ENCODE measurements around the gene CSNK1G3.

The CSNK1G3 gene

DNA sequence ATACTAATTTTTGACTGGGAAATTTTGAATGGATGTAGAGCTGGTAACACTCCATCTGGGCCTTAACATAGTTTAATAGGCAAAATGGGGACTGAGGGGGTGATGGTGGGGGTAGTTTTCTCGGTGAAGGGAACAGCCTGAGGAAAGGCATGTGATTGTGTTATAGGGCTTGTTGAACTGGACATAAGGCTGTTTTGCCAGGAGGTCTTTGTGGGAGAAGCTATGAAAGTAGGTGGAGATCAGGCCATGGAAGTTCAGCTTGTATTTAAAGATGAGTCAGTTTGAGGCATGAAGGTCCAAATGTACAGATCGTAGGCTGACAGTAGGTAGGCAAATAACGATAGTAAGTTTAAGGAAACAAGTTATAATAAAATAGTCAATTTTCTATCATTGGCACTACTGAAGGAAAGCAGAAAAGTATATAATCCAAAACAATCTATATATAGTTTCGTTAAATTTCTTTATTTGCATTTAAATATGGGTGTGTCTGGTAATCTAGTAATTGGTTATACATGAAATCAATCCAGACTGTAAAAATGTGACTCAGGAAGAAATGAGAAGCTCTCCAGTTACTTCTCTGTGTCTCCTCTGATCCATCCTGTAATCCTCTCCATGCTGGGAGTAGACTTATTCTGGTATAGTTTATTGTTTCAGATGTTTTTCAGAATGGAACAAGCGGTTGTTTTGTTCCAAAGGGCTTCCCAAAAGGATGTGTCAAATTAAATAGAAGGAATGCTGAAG is 2.8 kb downstream of the CSNK1G3 start:
- DNase-seq (ENCODE audit: low spot score), result no peak

- DNase-seq (ENCODE audit: low spot score), result no peak
Observed at GRCh38 chr5:123515904-123516303, 3.9 kb downstream of the CSNK1G3 start.

- DNase-seq (ENCODE audit: low spot score), result no peak
Observed at GRCh38 chr5:123517476-123517875, 5.5 kb downstream of the CSNK1G3 start.

DNA sequence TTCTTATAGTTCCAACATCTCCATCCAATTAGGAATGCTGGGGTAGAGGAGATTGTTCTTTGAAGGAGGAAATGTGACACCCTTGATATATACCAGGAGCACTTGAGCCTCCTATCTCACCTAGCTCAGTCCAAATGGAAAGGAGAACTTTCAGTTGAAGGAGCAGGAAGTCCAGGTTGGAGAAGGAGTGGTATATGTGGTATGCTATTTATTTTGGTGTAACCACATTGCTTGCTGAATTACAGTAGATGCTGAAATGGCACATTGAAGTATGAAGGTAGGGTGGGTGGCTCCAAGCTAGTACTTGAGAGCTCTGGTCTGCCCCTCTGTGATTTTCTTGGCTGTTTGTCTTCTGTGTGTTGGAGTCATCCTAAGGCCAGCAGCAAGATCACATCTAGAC is 6.1 kb downstream of the CSNK1G3 start:
- DNase-seq (ENCODE audit: low spot score), result no peak

DNA sequence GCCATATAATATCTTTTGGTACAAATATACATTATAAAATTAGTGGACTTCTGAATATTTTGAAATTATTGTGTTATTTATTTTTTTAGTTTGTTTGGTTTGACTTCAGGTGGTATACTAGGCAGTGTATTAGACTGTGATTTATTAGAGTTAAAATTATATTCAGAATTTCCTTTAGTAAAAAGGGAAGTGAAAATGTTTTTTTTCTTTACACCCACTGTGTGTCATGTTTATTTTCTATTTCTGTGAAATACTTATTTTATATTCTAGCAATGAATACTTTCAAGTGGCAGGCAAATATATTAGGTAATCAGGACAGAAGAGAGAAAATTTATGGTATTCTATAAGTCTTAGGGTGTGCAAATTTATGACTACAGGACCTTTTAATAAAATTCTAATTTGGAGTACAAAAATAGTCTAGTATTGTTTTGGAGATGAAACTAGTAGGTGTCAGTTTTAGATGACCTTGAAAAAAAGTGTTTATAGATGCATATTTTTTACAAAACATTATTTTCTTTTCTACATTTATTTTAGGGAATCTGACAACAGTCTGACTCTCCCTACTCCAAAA is 8.8 kb downstream of the CSNK1G3 start:
- DNase-seq (ENCODE audit: low spot score), result no peak

GRCh38 chr5:123524146-123524545 is 12.2 kb downstream of the CSNK1G3 start:
- no peak for DNase-seq (ENCODE audit: low spot score)

- DNase-seq (ENCODE audit: low spot score), result no peak
Observed at GRCh38 chr5:123527190-123527589, 15.2 kb downstream of the CSNK1G3 start.

DNA sequence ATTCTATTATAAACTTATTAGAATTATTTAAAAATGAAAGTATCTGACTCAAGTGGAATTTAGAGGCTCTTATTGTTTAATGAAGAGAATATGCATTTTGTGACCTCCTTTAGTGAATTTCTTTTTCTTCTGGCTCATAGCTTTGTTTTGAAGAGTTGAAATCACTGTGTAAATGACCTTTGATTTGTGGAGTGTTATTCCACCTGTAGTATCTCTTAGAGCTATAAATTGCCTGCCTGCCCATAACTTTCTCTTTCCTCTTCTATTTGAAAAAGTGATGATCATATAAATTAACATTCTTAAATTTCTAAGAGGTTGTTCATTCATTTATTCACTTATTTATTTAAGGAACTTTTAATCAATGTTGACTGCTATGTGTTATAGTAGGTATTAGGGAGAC is 16.1 kb downstream of the CSNK1G3 start:
- DNase-seq (ENCODE audit: low spot score), result no peak

DNA sequence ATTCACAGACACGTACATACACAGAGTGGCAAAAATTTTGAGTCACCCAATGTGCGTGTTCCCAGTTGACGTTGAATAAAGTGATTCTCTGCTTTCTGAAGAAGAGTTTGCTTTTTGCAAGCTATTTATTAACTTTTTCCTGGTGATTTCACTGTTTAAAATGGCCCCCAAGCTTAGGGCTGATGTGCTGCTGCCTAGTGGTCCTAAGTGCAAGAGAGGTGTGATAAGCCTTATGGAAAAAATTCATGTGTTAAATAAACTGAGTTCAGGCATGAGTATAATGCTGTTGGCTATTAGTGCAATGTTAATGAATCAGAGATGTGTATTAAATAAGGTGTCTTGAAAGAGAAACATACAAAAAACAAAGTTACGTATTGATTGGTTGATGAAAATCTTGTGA is 16.9 kb downstream of the CSNK1G3 start:
- DNase-seq (ENCODE audit: low spot score), result no peak

DNA sequence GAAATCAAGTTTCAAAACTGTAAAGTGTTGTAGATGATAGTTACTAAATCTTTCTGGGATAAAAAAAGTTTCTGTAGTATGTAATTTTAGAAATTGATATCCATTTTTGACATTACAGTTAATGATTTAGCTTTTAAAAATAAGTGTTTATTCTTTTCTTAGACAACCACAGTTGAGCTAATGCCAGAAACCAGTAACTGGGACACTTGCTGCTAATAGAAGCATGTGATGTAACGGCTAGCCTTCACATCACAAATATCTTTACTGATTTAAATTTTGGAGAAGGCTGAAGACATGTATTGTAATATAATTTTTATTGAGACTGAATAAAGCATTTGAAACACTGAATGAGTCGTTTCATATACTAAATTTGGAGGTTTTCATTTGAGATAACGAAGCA is 18.8 kb downstream of the CSNK1G3 start:
- no peak for DNase-seq (ENCODE audit: low spot score)

- DNase-seq (ENCODE audit: low spot score), result no peak
Observed at GRCh38 chr5:123535648-123536047, 23.7 kb downstream of the CSNK1G3 start.

DNA sequence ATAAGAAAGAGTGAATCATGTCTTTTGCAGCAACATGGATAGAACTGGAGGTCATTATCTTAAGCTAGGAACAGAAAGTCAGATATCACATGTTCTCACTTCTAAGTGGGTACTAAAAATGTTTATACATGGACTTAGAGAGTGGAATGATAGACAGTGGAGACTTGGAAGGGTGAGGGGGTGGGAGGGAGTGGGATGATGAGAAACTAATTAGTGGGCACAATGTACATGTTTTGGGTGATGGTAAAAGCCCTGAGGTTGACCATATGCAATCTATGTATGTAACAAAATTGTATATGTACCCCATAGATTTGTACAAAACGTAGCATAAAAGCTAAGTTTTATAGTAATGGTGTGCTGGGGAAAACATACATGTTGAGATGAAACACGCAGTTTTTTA is 25.3 kb downstream of the CSNK1G3 start:
- no peak for DNase-seq (ENCODE audit: low spot score)

DNA sequence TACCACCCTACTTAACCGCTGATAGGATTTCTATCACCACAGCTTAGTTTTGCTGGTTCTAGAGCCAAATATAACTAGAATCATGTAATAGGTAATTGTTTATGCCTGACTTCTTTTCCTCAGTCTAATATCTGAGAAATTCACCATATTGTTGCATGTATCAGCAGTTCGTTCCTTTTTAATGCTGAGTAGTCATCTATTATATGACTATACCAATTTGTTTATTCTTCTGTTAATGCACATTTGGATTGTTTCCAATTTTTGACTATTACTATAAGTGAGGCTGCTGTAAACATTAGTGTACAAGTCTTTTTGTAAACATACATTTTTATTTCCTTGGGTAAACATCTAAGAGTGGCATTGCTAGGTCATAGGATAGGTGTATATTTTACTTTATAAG is 25.9 kb downstream of the CSNK1G3 start:
- DNase-seq (ENCODE audit: low spot score), result no peak

- no peak for DNase-seq (ENCODE audit: low spot score)
Observed at GRCh38 chr5:123538670-123539459, 26.9 kb downstream of the CSNK1G3 start.

- no peak for DNase-seq (ENCODE audit: low spot score)
Observed at GRCh38 chr5:123540534-123540933, 28.6 kb downstream of the CSNK1G3 start.

GRCh38 chr5:123543438-123543837 is 31.5 kb downstream of the CSNK1G3 start:
- no peak for DNase-seq (ENCODE audit: low spot score)

DNA sequence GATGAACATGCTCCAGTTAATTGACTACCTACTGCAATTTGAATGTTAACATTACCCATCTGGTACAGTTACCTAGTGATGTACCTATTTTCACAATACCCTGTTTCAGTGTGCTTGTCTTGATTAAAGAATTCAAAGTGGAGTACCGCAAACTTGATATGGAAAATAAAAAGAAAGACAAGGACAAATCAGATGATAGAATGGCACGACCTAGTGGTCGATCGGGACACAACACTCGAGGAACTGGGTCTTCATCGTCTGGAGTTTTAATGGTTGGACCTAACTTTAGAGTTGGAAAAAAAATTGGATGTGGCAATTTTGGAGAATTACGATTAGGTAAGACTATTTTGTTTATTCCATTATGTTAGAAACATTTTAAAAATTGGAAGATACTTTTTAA is 33.5 kb downstream of the CSNK1G3 start:
- peak; percentile 16 for DNase-seq (ENCODE audit: low spot score)

DNA sequence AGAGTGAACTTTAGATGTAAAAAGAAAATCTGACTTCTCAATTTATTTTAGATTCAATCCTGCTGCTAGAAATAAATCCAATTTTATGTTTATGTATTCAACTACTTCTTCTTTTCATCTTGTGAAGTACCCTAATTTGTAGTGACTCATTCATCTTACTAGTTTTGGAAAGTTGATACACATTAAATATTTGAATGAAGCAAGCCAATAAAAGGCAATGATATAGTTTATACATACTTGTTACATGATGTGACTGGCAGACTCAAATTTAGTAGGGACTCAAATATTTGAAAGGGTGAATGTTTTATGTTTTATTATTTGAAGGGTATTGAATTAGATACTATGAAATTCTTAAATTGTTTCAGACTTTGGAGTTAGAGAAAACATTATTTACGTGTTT is 34.7 kb downstream of the CSNK1G3 start:
- DNase-seq (ENCODE audit: low spot score), result no peak

GRCh38 chr5:123549256-123549904 is 37.4 kb downstream of the CSNK1G3 start:
- DNase-seq (ENCODE audit: low spot score), result no peak

DNA sequence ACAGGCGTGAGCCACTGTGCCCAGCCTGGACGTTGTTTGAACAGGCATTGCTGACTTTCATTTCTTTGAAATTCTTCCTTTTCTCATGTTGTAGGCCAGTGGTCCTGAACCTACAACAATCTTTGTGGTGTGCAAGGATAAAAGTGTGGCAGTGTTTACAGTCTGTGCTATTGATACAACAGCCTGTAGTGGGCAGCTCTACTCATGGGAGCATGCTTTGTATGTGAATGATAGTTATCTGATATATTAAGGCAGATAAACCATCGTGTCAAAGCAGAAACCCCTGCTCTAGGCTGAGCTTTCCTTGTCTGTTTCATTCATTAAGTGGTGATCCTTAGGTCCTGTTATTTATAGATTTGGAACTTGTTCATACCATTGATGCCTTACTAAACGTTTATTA is 42.6 kb downstream of the CSNK1G3 start:
- no peak for DNase-seq (ENCODE audit: low spot score)

GRCh38 chr5:123557907-123558306 is 45.9 kb downstream of the CSNK1G3 start:
- DNase-seq (ENCODE audit: low spot score), result no peak

DNA sequence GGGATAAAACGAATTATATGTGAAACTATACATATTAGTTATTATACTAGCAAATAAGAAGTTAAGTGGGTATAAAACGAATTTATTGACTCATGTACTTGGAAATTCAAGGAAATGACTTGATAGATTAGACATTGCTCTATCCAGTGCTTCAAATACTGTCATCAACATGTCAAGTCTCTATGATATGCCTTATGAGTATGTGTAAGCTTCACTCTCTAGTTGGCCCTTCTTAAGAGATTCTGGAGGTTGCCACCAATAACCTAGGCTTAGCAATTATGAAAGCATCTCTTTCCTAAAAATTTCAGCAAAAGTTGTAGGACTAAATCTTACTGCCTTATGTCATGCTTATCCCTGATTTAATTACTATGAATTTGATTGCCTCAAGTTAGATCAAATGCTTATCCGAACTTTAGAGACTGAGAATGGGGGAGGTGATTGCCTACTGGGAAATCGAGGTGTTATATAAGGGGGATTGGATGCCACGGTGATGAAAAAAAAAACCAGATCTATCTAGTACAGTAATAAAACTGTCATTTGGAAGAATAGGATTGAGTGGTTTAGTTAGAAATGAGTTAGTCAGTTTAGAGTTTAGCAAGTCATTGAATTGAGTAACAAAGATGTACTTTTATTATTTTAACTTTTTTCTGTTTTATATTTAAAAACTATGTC is 46.9 kb downstream of the CSNK1G3 start:
- DNase-seq (ENCODE audit: low spot score), result no peak

Measured in GM03348 (cell line).